SK-N-SH treated with all-trans-retinoic acid at 6 μM for 48 hours (cell line): ENCODE data around the gene TTC34.

ENCODE experiments used
- ATAC-seq: fragments of 200-7000 bp; cut with Tn5 transposase; 3 replicates; pipeline ENCODE4 v1.9.1; 2020; ENCODE audit warnings: mild to moderate bottlenecking, moderate library complexity
- ARNTL ChIP-seq: fragments of 450-650 bp; formaldehyde crosslinking; IDR thresholded peaks from 2 replicates; pipeline ENCODE4 v1.5.0; 2020; ENCODE audit warnings: low read depth, mild to moderate bottlenecking, moderate library complexity, borderline replicate concordance
- CREB5 ChIP-seq: fragments of 250-450 bp; sonication (Bioruptor Pico); IDR thresholded peaks from 2 replicates; pipeline ENCODE4 v1.5.1; 2020; ENCODE audit warnings: low read depth, mild to moderate bottlenecking, moderate library complexity
- CSDC2 ChIP-seq: fragments of 250-450 bp; sonication (Bioruptor Pico); IDR thresholded peaks from 2 replicates; pipeline ENCODE4 v1.5.0; 2020; ENCODE audit warnings: mild to moderate bottlenecking, moderate library complexity
- CSRNP3 ChIP-seq: fragments of 250-450 bp; sonication (Bioruptor Pico); IDR thresholded peaks from 2 replicates; pipeline ENCODE4 v1.5.1; 2021; ENCODE audit warnings: mild to moderate bottlenecking, moderate library complexity
- ESRRG ChIP-seq: fragments of 250-450 bp; sonication (Bioruptor Pico); IDR thresholded peaks from 2 replicates; pipeline ENCODE4 v1.6.1; 2021; ENCODE audit warnings: mild to moderate bottlenecking
- GLIS3 ChIP-seq: fragments of 250-450 bp; sonication (Bioruptor Pico); IDR thresholded peaks from 2 replicates; pipeline ENCODE4 v1.5.0; 2020; ENCODE audit warnings: mild to moderate bottlenecking, moderate library complexity
- OSR1 ChIP-seq: fragments of 250-450 bp; sonication (Bioruptor Pico); IDR thresholded peaks from 2 replicates; pipeline ENCODE4 v1.8.0; 2022; ENCODE audit warnings: moderate library complexity, mild to moderate bottlenecking, inconsistent platforms
- PATZ1 ChIP-seq: fragments of 250-450 bp; sonication (Bioruptor Pico); IDR thresholded peaks from 2 replicates; pipeline ENCODE4 v1.8.0; 2020; ENCODE audit warnings: mild to moderate bottlenecking, moderate library complexity, borderline replicate concordance
- PPARA ChIP-seq: fragments of 250-450 bp; sonication (Bioruptor Pico); IDR thresholded peaks from 2 replicates; pipeline ENCODE4 v1.5.0; 2020; ENCODE audit warnings: mild to moderate bottlenecking, borderline replicate concordance
- RARB ChIP-seq: fragments of 250-450 bp; sonication (Bioruptor Pico); IDR thresholded peaks from 2 replicates; pipeline ENCODE4 v1.8.0; 2021; ENCODE audit warnings: mild to moderate bottlenecking, moderate library complexity
- TCF4 ChIP-seq: fragments of 250-450 bp; sonication (Bioruptor Pico); IDR thresholded peaks from 2 replicates; pipeline ENCODE4 v1.8.0; 2021; ENCODE audit warnings: mild to moderate bottlenecking, moderate library complexity, borderline replicate concordance
- TOX ChIP-seq: fragments of 250-450 bp; sonication (Bioruptor Pico); IDR thresholded peaks from 2 replicates; pipeline ENCODE4 v1.8.0; 2021; ENCODE audit warnings: mild to moderate bottlenecking, moderate library complexity, borderline replicate concordance
- TSHZ2 ChIP-seq: fragments of 250-450 bp; sonication (Bioruptor Pico); IDR thresholded peaks from 2 replicates; pipeline ENCODE4 v1.5.0; 2020; ENCODE audit warnings: mild to moderate bottlenecking, moderate library complexity
- ZC3H10 ChIP-seq: fragments of 250-450 bp; sonication (Bioruptor Pico); IDR thresholded peaks from 2 replicates; pipeline ENCODE4 v1.5.1; 2021; ENCODE audit warnings: mild to moderate bottlenecking, moderate library complexity
- ZFP3 ChIP-seq: fragments of 250-450 bp; sonication (Bioruptor Pico); IDR thresholded peaks from 2 replicates; pipeline ENCODE4 v1.5.0; 2020; ENCODE audit warnings: mild to moderate bottlenecking, moderate library complexity
- ZFP30 ChIP-seq: fragments of 450-650 bp; formaldehyde crosslinking; IDR thresholded peaks from 2 replicates; pipeline ENCODE4 v1.5.0; 2022; ENCODE audit warnings: mild to moderate bottlenecking, moderate library complexity
- ZNF565 ChIP-seq: fragments of 450-650 bp; formaldehyde crosslinking; conservative IDR thresholded peaks from 2 replicates; pipeline ENCODE4 v1.5.0; 2020; ENCODE audit warnings: low read depth, mild to moderate bottlenecking, moderate library complexity
- ZNF70 ChIP-seq: fragments of 450-650 bp; formaldehyde crosslinking; IDR thresholded peaks from 2 replicates; pipeline ENCODE4 v1.5.0; 2020; ENCODE audit warnings: mild to moderate bottlenecking, moderate library complexity
- ZNF8 ChIP-seq: fragments of 450-650 bp; formaldehyde crosslinking; IDR thresholded peaks from 2 replicates; pipeline ENCODE4 v1.5.0; 2020; ENCODE audit warnings: mild to moderate bottlenecking, moderate library complexity

Gene TTC34

GRCh38 chr1:2805801-2806430 is 4.4 kb upstream of the TTC34 start (continued):
- TF ChIP-seq ESRRG (CRISPR knock-in tag): no peak

GRCh38 chr1:2804628-2805351 is 3.3 kb upstream of the TTC34 start:
- TF ChIP-seq RARB (CRISPR knock-in tag): no peak
- no peak for TF ChIP-seq TSHZ2
- no peak for TF ChIP-seq CSRNP3 (CRISPR knock-in tag)
- TF ChIP-seq TCF4: no peak
- TF ChIP-seq ZFP3 (CRISPR knock-in tag): no peak
- TF ChIP-seq CSDC2 (CRISPR knock-in tag): no peak
- TF ChIP-seq ZC3H10 (CRISPR knock-in tag): no peak
- no peak for TF ChIP-seq PPARA (CRISPR knock-in tag)
- TF ChIP-seq ZNF8 (CRISPR knock-in tag): no peak
- no peak for TF ChIP-seq ARNTL (CRISPR knock-in tag)
- no peak for TF ChIP-seq ZNF565 (CRISPR knock-in tag)
- TF ChIP-seq OSR1 (CRISPR knock-in tag): no peak
- TF ChIP-seq ESRRG (CRISPR knock-in tag): no peak
- no peak for ATAC-seq

GRCh38 chr1:2803931-2804627 is 2.6 kb upstream of the TTC34 start:
- no peak for ATAC-seq
- TF ChIP-seq ZFP30 (CRISPR knock-in tag): no peak
- no peak for TF ChIP-seq CREB5 (CRISPR knock-in tag)

- TF ChIP-seq ZFP3 (CRISPR knock-in tag): no peak
- TF ChIP-seq ZNF565 (CRISPR knock-in tag): no peak
- no peak for TF ChIP-seq GLIS3 (CRISPR knock-in tag)
- TF ChIP-seq ZNF8 (CRISPR knock-in tag): no peak
- no peak for TF ChIP-seq ZNF70 (CRISPR knock-in tag)
- no peak for TF ChIP-seq TOX (CRISPR knock-in tag)
- no peak for TF ChIP-seq ARNTL (CRISPR knock-in tag)
- TF ChIP-seq ESRRG (CRISPR knock-in tag): no peak
- TF ChIP-seq ZFP30 (CRISPR knock-in tag): no peak
- no peak for TF ChIP-seq PATZ1 (CRISPR knock-in tag)
- no peak for ATAC-seq
Measured at GRCh38 chr1:2803086-2803930, 1.8 kb upstream of the TTC34 start.
